Activated T-helper 17 cell treated with anti-CD3 and anti-CD28 coated beads, Interleukin-2, amount 50 U/mL, for 72 hours (primary cell): ENCODE data around the gene PNCK. TPM values are rescaled to one million over a fixed set of nuclear protein-coding genes. Genes with fewer than 3 reads are reported as not detected.

Experiments used
- total RNA-seq, 2 donors: library from RNA; stranded (reverse); gene quantifications; one replicate each; pipeline ENCODE4 v1.2.3, GENCODE V29; 2022

The PNCK gene
- total RNA-seq, 2 donors from 2014 or later, result 1.6 to 16.7 TPM

Other genes with a start within 250 kb of the PNCK start
- 1 to 10 TPM; 2.5 TPM for gene TREX2, start 227.8 kb downstream of the PNCK start, total RNA-seq
- 10 to 100 TPM; 21.2 to 67.4 TPM for gene HAUS7, start 203.2 kb downstream of the PNCK start, total RNA-seq
- gene BGN, start 178.8 kb downstream of the PNCK start, total RNA-seq, result not detected
- gene ATP2B3, start 156.2 kb downstream of the PNCK start, total RNA-seq, result not detected
- gene CCNQ, start 74.7 kb downstream of the PNCK start, total RNA-seq, result 10 to 100 TPM in 1 of 2 donors, 1 to 10 TPM in 1; 9.1 to 26.4 TPM
- under 1 TPM in 1 of 2 donors, not detected in 1; 0.13 TPM for gene DUSP9, start 26.6 kb downstream of the PNCK start, total RNA-seq
- 10 to 100 TPM in 1 of 2 donors, 1 to 10 TPM in 1; 1.1 to 26.1 TPM for gene SLC6A8, start 14.1 kb upstream of the PNCK start, total RNA-seq
- 100 to 1,000 TPM; 115 to 170 TPM for gene BCAP31, start 50.6 kb upstream of the PNCK start, total RNA-seq
- 1 to 10 TPM; 6.7 to 9.4 TPM for gene ABCD1, start 51.0 kb upstream of the PNCK start, total RNA-seq
- gene PLXNB3, start 90.4 kb upstream of the PNCK start, total RNA-seq, result 1 to 10 TPM in 1 of 2 donors, under 1 TPM in 1; 0.45 to 7.9 TPM
- not detected for gene SRPK3, start 107.2 kb upstream of the PNCK start, total RNA-seq
- 10 to 100 TPM; 62.0 to 82.2 TPM for gene IDH3G, start 120.6 kb upstream of the PNCK start, total RNA-seq
- 100 to 1,000 TPM; 150 to 152 TPM for gene SSR4, start 120.9 kb upstream of the PNCK start, total RNA-seq
- 1 to 10 TPM; 1.3 to 8.0 TPM for gene PDZD4, start 156.7 kb upstream of the PNCK start, total RNA-seq
- 1 to 10 TPM; 2.3 to 2.4 TPM for gene L1CAM, start 212.4 kb upstream of the PNCK start, total RNA-seq
- gene AVPR2, start 230.9 kb upstream of the PNCK start, total RNA-seq, result under 1 TPM in 1 of 2 donors, not detected in 1; 0.32 TPM